GF-D8 (cell line): ENCODE data around the gene TRIM32.
"Not testable (repeated sequence)": the region's sequence is repeated elsewhere in the genome, so short reads cannot be mapped to it uniquely, and the experiment has no call there.

Experiments
- DNase-seq: peaks from one replicate; lab custom pipeline; 2025; lab: John Stamatoyannopoulos, UW

The TRIM32 gene

GRCh38 chr9:116674210-116674980 lies 12.7 kb upstream of the TRIM32 start:
- DNase-seq, result no peak

- no peak for DNase-seq
Observed at GRCh38 chr9:116683535-116683934, 3.6 kb upstream of the TRIM32 start.

GRCh38 chr9:116685166-116685565 lies 1.9 kb upstream of the TRIM32 start:
- DNase-seq, result no peak

- no peak for DNase-seq
Observed at GRCh38 chr9:116686135-116686534, 970 bp upstream of the TRIM32 start.

GRCh38 chr9:116686693-116687073 lies 422 bp upstream of the TRIM32 start:
- no peak for DNase-seq

GRCh38 chr9:116687754-116688135 lies 640 bp downstream of the TRIM32 start:
- no peak for DNase-seq

- DNase-seq, result no peak
Observed at GRCh38 chr9:116688806-116689485, 1.8 kb downstream of the TRIM32 start.

- DNase-seq, result no peak
Observed at GRCh38 chr9:116689486-116690032, 2.5 kb downstream of the TRIM32 start.

- not testable (repeated sequence) for DNase-seq
Observed at GRCh38 chr9:116690805-116691204, 3.7 kb downstream of the TRIM32 start.

- DNase-seq, result no peak
Observed at GRCh38 chr9:116691607-116692006, 4.5 kb downstream of the TRIM32 start.

- DNase-seq, result no peak
Observed at GRCh38 chr9:116692616-116693015, 5.5 kb downstream of the TRIM32 start.

- DNase-seq, result no peak
Observed at GRCh38 chr9:116693233-116693731, 6.2 kb downstream of the TRIM32 start.

GRCh38 chr9:116694785-116695291 lies 7.7 kb downstream of the TRIM32 start:
- DNase-seq, result no peak

GRCh38 chr9:116695438-116695837 lies 8.3 kb downstream of the TRIM32 start:
- no peak for DNase-seq

GRCh38 chr9:116697362-116697761 lies 10.3 kb downstream of the TRIM32 start:
- no peak for DNase-seq

- DNase-seq, result no peak
Observed at GRCh38 chr9:116697887-116698286, 10.8 kb downstream of the TRIM32 start.

GRCh38 chr9:116700279-116700678 lies 13.2 kb downstream of the TRIM32 start:
- no peak for DNase-seq

GRCh38 chr9:116700882-116701865 lies 14.1 kb downstream of the TRIM32 start:
- DNase-seq, result no peak

- no peak for DNase-seq
Observed at GRCh38 chr9:116701940-116702642, 15.0 kb downstream of the TRIM32 start.

- no peak for DNase-seq
Observed at GRCh38 chr9:116703634-116704033, 16.5 kb downstream of the TRIM32 start.

GRCh38 chr9:116704470-116704869 lies 17.4 kb downstream of the TRIM32 start:
- DNase-seq, result no peak
